B cell (primary cell): ENCODE results near the gene PCDHA7.

Experiments used
- EZH2 ChIP-seq: IDR thresholded peaks from 2 replicates; pipeline ENCODE4 v1.6.1; 2012; ENCODE audit warnings: borderline replicate concordance, low read depth, mild to moderate bottlenecking, moderate library complexity, low read length; ENCODE audit not compliant: insufficient read depth, poor library complexity, severe bottlenecking
- TF ChIP-seq, protein P1 (sequence below): fragments of 200-600 bp; IDR thresholded peaks from one replicate; pipeline ENCODE4 v1.8.0; 2022; ENCODE audit warnings: antibody characterized with exemption, mild to moderate bottlenecking

DNA sequence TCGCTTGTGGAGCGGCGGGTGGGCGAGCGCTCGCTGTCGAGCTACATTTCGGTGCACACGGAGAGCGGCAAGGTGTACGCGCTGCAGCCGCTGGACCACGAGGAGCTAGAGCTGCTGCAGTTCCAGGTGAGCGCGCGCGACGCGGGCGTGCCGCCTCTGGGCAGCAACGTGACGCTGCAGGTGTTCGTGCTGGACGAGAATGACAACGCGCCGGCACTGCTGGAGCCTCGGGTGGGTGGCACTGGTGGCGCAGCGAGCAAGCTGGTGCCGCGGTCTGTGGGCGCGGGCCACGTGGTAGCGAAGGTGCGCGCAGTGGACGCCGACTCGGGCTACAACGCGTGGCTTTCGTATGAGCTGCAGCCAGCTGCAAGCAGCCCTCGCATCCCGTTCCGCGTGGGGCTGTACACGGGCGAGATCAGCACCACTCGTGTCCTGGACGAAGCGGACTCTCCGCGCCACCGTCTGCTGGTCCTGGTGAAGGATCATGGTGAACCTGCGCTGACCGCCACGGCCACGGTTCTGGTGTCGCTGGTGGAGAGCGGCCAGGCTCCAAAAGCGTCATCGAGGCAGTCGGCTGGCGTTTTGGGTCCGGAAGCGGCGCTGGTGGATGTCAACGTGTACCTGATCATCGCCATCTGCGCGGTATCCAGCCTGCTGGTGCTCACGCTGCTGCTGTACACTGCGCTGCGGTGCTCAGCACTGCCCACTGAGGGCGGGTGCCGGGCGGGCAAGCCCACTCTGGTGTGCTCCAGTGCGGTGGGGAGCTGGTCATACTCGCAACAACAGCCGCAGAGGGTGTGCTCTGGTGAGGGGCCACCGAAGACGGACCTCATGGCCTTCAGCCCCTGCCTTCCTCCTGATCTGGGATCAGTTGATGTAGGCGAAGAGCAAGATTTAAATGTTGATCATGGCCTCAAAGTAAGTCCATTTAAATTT lies 9.0 kb downstream of the PCDHA7 start:
- TF ChIP-seq, protein P1, sequence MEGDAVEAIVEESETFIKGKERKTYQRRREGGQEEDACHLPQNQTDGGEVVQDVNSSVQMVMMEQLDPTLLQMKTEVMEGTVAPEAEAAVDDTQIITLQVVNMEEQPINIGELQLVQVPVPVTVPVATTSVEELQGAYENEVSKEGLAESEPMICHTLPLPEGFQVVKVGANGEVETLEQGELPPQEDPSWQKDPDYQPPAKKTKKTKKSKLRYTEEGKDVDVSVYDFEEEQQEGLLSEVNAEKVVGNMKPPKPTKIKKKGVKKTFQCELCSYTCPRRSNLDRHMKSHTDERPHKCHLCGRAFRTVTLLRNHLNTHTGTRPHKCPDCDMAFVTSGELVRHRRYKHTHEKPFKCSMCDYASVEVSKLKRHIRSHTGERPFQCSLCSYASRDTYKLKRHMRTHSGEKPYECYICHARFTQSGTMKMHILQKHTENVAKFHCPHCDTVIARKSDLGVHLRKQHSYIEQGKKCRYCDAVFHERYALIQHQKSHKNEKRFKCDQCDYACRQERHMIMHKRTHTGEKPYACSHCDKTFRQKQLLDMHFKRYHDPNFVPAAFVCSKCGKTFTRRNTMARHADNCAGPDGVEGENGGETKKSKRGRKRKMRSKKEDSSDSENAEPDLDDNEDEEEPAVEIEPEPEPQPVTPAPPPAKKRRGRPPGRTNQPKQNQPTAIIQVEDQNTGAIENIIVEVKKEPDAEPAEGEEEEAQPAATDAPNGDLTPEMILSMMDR: no peak
- no peak for TF ChIP-seq EZH2
